ENCODE measurements around the gene TEDDM1. TPM values are rescaled to one million over a fixed set of nuclear protein-coding genes. Genes with fewer than 3 reads are reported as not detected.

The TEDDM1 gene
- total RNA-seq, 4 donors from 2014 or later: not detected

- Histone ChIP-seq H3K36me3 (peaks cover 0 to 14% (median 0%) of the 10 kb centered on the region in 3 donors), H3K9me3 (no peaks in the 10 kb centered on the region), H3K4me1 (peaks cover 0 to 12% (median 0%) of the 10 kb centered on the region in 4 donors), H3K27ac (peak overlapping the region in 1 of 4 donors; percentile 9), H3K27me3 (no peaks in the 10 kb centered on the region), H3K4me3 (no peak overlapping the region)
- no peak for TF ChIP-seq POLR2A (IDR thresholded peaks at IDR 0.05)
- TF ChIP-seq CTCF (IDR thresholded peaks at IDR 0.05): no peak
- no peak for TF ChIP-seq EP300 (IDR thresholded peaks at IDR 0.05)
- no peak for DNase-seq (ENCODE audit: low spot score in 2 of 2)
Observed at GRCh38 chr1:182376936-182377574, 23.4 kb downstream of the TEDDM1 start.

- Histone ChIP-seq H3K9me3 (no peaks in the 10 kb centered on the region), H3K27me3 (no peaks in the 10 kb centered on the region), H3K36me3 (no peaks in the 10 kb centered on the region), H3K27ac (no peak overlapping the region), H3K4me1 (no peaks in the 10 kb centered on the region), H3K4me3 (no peak overlapping the region)
- TF ChIP-seq CTCF (IDR thresholded peaks at IDR 0.05) (no peak), EP300 (IDR thresholded peaks at IDR 0.05) (no peak), POLR2A (IDR thresholded peaks at IDR 0.05) (no peak)
- no peak for DNase-seq (ENCODE audit: low spot score in 2 of 2)
- WGBS, 2 donors: 68% methylated on average over 5 of the region's 5 CpGs
Observed at GRCh38 chr1:182374101-182374834, 26.2 kb downstream of the TEDDM1 start.

- WGBS, 2 donors: 65 to 73% methylated on average over 3 of the region's 3 CpGs
- no peak overlapping the region for H3K27ac ChIP-seq
- H3K27me3 ChIP-seq: no peaks in the 10 kb centered on the region
- no peak for DNase-seq (ENCODE audit: low spot score in 2 of 2)
- no peak overlapping the region for H3K4me3 ChIP-seq
- no peaks in the 10 kb centered on the region for H3K9me3 ChIP-seq
- H3K36me3 ChIP-seq: no peaks in the 10 kb centered on the region
- TF ChIP-seq CTCF (IDR thresholded peaks at IDR 0.05) (no peak), POLR2A (IDR thresholded peaks at IDR 0.05) (no peak), EP300 (IDR thresholded peaks at IDR 0.05) (no peak)
- peaks cover 0 to 12% (median 0%) of the 10 kb centered on the region in 4 donors for H3K4me1 ChIP-seq
Observed at GRCh38 chr1:182370532-182370931, 29.9 kb downstream of the TEDDM1 start.

- 62 to 64% methylated on average over 4 of the region's 4 CpGs for WGBS, 2 donors
- H3K4me3 ChIP-seq: no peak overlapping the region
- peaks cover 0 to 12% (median 0%) of the 10 kb centered on the region in 4 donors for H3K4me1 ChIP-seq
- TF ChIP-seq CTCF (IDR thresholded peaks at IDR 0.05) (no peak), POLR2A (IDR thresholded peaks at IDR 0.05) (no peak), EP300 (IDR thresholded peaks at IDR 0.05) (no peak)
- DNase-seq (ENCODE audit: low spot score in 2 of 2): no peak
- no peak overlapping the region for H3K27ac ChIP-seq
- H3K27me3 ChIP-seq: no peaks in the 10 kb centered on the region
- H3K9me3 ChIP-seq: no peaks in the 10 kb centered on the region
- H3K36me3 ChIP-seq: no peaks in the 10 kb centered on the region
Observed at GRCh38 chr1:182368903-182369302, 31.6 kb downstream of the TEDDM1 start.

GRCh38 chr1:182368358-182368757 lies 32.1 kb downstream of the TEDDM1 start:
- Histone ChIP-seq H3K4me3 (no peak overlapping the region), H3K36me3 (no peaks in the 10 kb centered on the region), H3K9me3 (no peaks in the 10 kb centered on the region), H3K4me1 (peaks cover 0 to 12% (median 0%) of the 10 kb centered on the region in 4 donors), H3K27ac (peak overlapping the region in 1 of 4 donors; percentile 1), H3K27me3 (no peaks in the 10 kb centered on the region)
- TF ChIP-seq POLR2A (IDR thresholded peaks at IDR 0.05) (no peak), EP300 (IDR thresholded peaks at IDR 0.05) (no peak), CTCF (IDR thresholded peaks at IDR 0.05) (no peak)
- WGBS, 2 donors: 46 to 65% methylated on average over 4 of the region's 4 CpGs
- no peak for DNase-seq (ENCODE audit: low spot score in 2 of 2)
